GM12878 (cell line): ENCODE results near the gene PCK1. TPM values are rescaled to one million over a fixed set of nuclear protein-coding genes. Genes with fewer than 3 reads are reported as not detected.

Experiments used
- ATAC-seq: fragments of 200-7000 bp; cut with Tn5 transposase; 3 replicates; pipeline ENCODE4 v1.9.1; 2020; ENCODE audit warnings: mild to moderate bottlenecking, moderate library complexity
- BruUV-seq: library from RNA; stranded (reverse); fragments of 400-500 nt; replicated peaks from 2 replicates; lab custom pipeline; 2021; lab: Mats Ljungman, UMichigan
- CTCF ChIA-PET: fragments of 300-600 bp; sonication (Branson Sonifier 250); formaldehyde crosslinking; extraction: SDS; loops from one replicate; lab custom pipeline; 2021; ENCODE audit warnings: inconsistent platforms; lab: Yijun Ruan, JAX
- POLR2A ChIA-PET: fragments of 350-600 bp; formaldehyde crosslinking; extraction: SDS; loops from one replicate; lab custom pipeline; 2021; ENCODE audit warnings: inconsistent platforms; lab: Charles Lee
- RAD21 ChIA-PET: fragments of 300-600 bp; sonication (Branson Sonifier 250); formaldehyde crosslinking; loops from one replicate; lab custom pipeline; 2023; ENCODE audit warnings: antibody characterized with exemption; ENCODE audit not compliant: unreplicated experiment; lab: Charles Lee
- SMC1A ChIA-PET: fragments of 300-600 bp; sonication (Branson Sonifier 250); formaldehyde crosslinking; loops from one replicate; lab custom pipeline; 2023; ENCODE audit not compliant: unreplicated experiment, uncharacterized antibody; lab: Charles Lee
- DNase-seq: peaks from one replicate; pipeline ENCODE4 v3.0.0-alpha.2; 2011; ENCODE audit warnings: low read depth, low spot score
- FAIRE-seq: peaks from 3 replicates; lab custom pipeline; 2011; peaks lifted over from hg19 to GRCh38; lab: Jason Lieb, UNC
- H2AFZ ChIP-seq: 2 replicates; pipeline ENCODE4 v1.6.0; 2011; ENCODE audit warnings: low read depth, low read length, control low read depth; ENCODE audit not compliant: control insufficient read depth
- H3K27ac ChIP-seq: 2 replicates; pipeline ENCODE4 v1.5.1; 2011; ENCODE audit warnings: control low read depth; ENCODE audit not compliant: control insufficient read depth, insufficient read depth
- H3K27me3 ChIP-seq, 2 experiments: replicated peaks in 1 of 2; 2 replicates each; pipeline versions ENCODE4 v1.6.0 to v1.6.1; 2011; ENCODE audit warnings: low read length in 1 of 2; ENCODE audit not compliant: control insufficient read depth in 2 of 2, insufficient read depth in 2 of 2
- H3K36me3 ChIP-seq, 2 experiments: 2 replicates each; pipeline ENCODE4 v1.5.1; 2011; ENCODE audit warnings: low read length in 1 of 2; ENCODE audit not compliant: control insufficient read depth in 2 of 2, insufficient read depth in 2 of 2
- H3K4me1 ChIP-seq: 2 replicates; pipeline ENCODE4 v1.6.1; 2011; ENCODE audit warnings: mild to moderate bottlenecking, low read length, moderate library complexity, mixed read lengths; ENCODE audit not compliant: control insufficient read depth, insufficient read depth
- H3K4me2 ChIP-seq: 2 replicates; pipeline ENCODE4 v1.6.0; 2011; ENCODE audit warnings: control low read depth; ENCODE audit not compliant: control insufficient read depth, insufficient read depth
- H3K4me3 ChIP-seq: fragments of 200-600 bp; sonication (generic); 2 replicates; pipeline ENCODE4 v1.5.1; 2016
- H3K79me2 ChIP-seq: 2 replicates; pipeline ENCODE4 v1.6.0; 2011; ENCODE audit warnings: low read length; ENCODE audit not compliant: control insufficient read depth, insufficient read depth
- H3K9ac ChIP-seq: 2 replicates; pipeline ENCODE4 v1.8.0; 2011; ENCODE audit warnings: low read length, control low read depth, mixed read lengths; ENCODE audit not compliant: control insufficient read depth, insufficient read depth
- H3K9me3 ChIP-seq: replicated peaks from 3 replicates; pipeline ENCODE4 v1.5.1; 2011; ENCODE audit warnings: mild to moderate bottlenecking, low read length; ENCODE audit not compliant: control insufficient read depth, insufficient read depth
- H4K20me1 ChIP-seq: 2 replicates; pipeline ENCODE4 v1.6.0; 2011; ENCODE audit not compliant: control insufficient read depth, insufficient read depth
- ASH2L ChIP-seq: fragments of 300-600, 200-600 bp; sonication (generic); IDR thresholded peaks from 2 replicates; pipeline ENCODE4 v1.6.1; 2017; ENCODE audit warnings: low read depth, mild to moderate bottlenecking, borderline replicate concordance
- BCL3 ChIP-seq: IDR thresholded peaks from 2 replicates; pipeline ENCODE4 v1.6.1; 2011; ENCODE audit warnings: borderline replicate concordance, low read depth, mild to moderate bottlenecking, moderate library complexity, low read length; ENCODE audit not compliant: insufficient read depth, poor library complexity, severe bottlenecking
- BCLAF1 ChIP-seq: fragments of 450-650 bp; IDR thresholded peaks from 2 replicates; pipeline ENCODE4 v1.6.1; 2017; ENCODE audit warnings: antibody characterized with exemption, mild to moderate bottlenecking, moderate library complexity
- BMI1 ChIP-seq: fragments of 450-650 bp; IDR thresholded peaks from 2 replicates; pipeline ENCODE4 v1.6.1; 2016; ENCODE audit warnings: mild to moderate bottlenecking, moderate library complexity, borderline replicate concordance
- E4F1 ChIP-seq: fragments of 450-650 bp; IDR thresholded peaks from 2 replicates; pipeline ENCODE4 v1.6.1; 2018; ENCODE audit warnings: borderline replicate concordance, mild to moderate bottlenecking; ENCODE audit not compliant: partially characterized antibody
- EGR1 ChIP-seq, 2 experiments: IDR thresholded peaks; 1 replicate in 1 of 2; 2 replicates in 1 of 2; pipeline ENCODE4 v1.6.1; 2011 to 2012; ENCODE audit warnings: low read depth in 2 of 2, low read length in 2 of 2, borderline replicate concordance in 1 of 2, mild to moderate bottlenecking in 1 of 2, moderate library complexity in 1 of 2
- HDAC2 ChIP-seq: fragments of 200-600 bp; sonication (generic); IDR thresholded peaks from 2 replicates; pipeline ENCODE4 v1.6.1; 2017
- HDAC6 ChIP-seq: fragments of 200-600 bp; sonication (generic); IDR thresholded peaks from one replicate; pipeline ENCODE4 v1.8.0; 2017; ENCODE audit warnings: antibody characterized with exemption; ENCODE audit not compliant: unreplicated experiment
- IRF4 ChIP-seq: IDR thresholded peaks from 2 replicates; pipeline ENCODE4 v1.6.1; 2011; ENCODE audit warnings: low read depth, low read length
- JUND ChIP-seq: IDR thresholded peaks from 2 replicates; pipeline ENCODE4 v1.6.1; 2012; ENCODE audit warnings: low read depth, mild to moderate bottlenecking, low read length, improper control_type of control experiment, moderate library complexity
- RAD51 ChIP-seq: fragments of 450-650 bp; IDR thresholded peaks from 2 replicates; pipeline ENCODE4 v1.6.1; 2016; ENCODE audit warnings: moderate library complexity, mild to moderate bottlenecking, inconsistent platforms
- RFX5 ChIP-seq: IDR thresholded peaks from 2 replicates; pipeline ENCODE4 v1.6.1; 2011; ENCODE audit warnings: low read depth, low read length, improper control_type of control experiment
- STAT3 ChIP-seq: IDR thresholded peaks from 2 replicates; pipeline ENCODE4 v1.6.1; 2011; ENCODE audit warnings: low read depth, low read length, improper control_type of control experiment
- TAF1 ChIP-seq: IDR thresholded peaks from 2 replicates; pipeline ENCODE4 v1.6.1; 2011; ENCODE audit warnings: mild to moderate bottlenecking, low read depth, low read length, borderline replicate concordance
- YBX1 ChIP-seq: fragments of 450-650 bp; IDR thresholded peaks from 2 replicates; pipeline ENCODE4 v1.6.1; 2016; ENCODE audit warnings: antibody characterized with exemption
- WGBS: methylation state at CpG from one replicate; pipeline ENCODE4 v1.1.6; 2016; ENCODE audit warnings: low lambda C conversion rate; ENCODE audit not compliant: insufficient replicate concordance, insufficient coverage; ENCODE audit errors: missing lambda C conversion rate; 5-methylcytosine and 5-hydroxymethylcytosine counted together
- in situ Hi-C: fragments of 300-500 bp; cut with MboI; formaldehyde crosslinking; loops from 9 replicates; pipeline ENCODE4 v1.14.3; 2018; ENCODE audit warnings: mixed read lengths
- intact Hi-C: fragments of 100-400 bp; cut with micrococcal nuclease; formaldehyde crosslinking; loops from one replicate; pipeline ENCODE4 v1.14.2; 2022; ENCODE audit not compliant: unreplicated experiment
- polyA plus RNA-seq, 11 experiments: library from polyadenylated mRNA; depleted of rRNA in 4 of 11; unstranded in 6 of 11; stranded (reverse) in 5 of 11; fragments of >200 nt; fragmentation: Nextera tagmentation in 4 of 11; fragmentation: Illumina TruSeq in 1 of 11; extraction: Ambion mirVana in 4 of 11; extraction: Trizol in 1 of 11; gene quantifications; 1 replicate in 1 of 11; 2 replicates in 10 of 11; pipeline versions ENCODE4 v1.2.1 to v1.2.3, GENCODE V29; 2011 to 2016; ENCODE audit warnings: inconsistent platforms in 2 of 11, missing spikeins in 2 of 11, low read depth in 1 of 11
- total RNA-seq, 4 experiments: library from RNA; depleted of rRNA in 3 of 4; stranded (reverse); fragments of >200 nt in 3 of 4; fragmentation: Illumina TruSeq in 1 of 4; extraction: Trizol in 1 of 4; gene quantifications; 2 replicates each; pipeline versions ENCODE4 v1.2.1 to v1.2.3, GENCODE V29; 2013 to 2021

The PCK1 gene
- total and polyA plus RNA-seq, 10 of the 15 experiments (the other 5 are each of a cell fraction or from before 2014, with no cell fraction given) = 0.02 to 0.33 (median 0.09) TPM; not detected in 5

- TF ChIP-seq JUND = no peak
- TF ChIP-seq ASH2L = no peak
- no peak for TF ChIP-seq RFX5
- TF ChIP-seq BMI1 = no peak
- no peak for TF ChIP-seq STAT3
- no peak for TF ChIP-seq BCL3
- TF ChIP-seq RAD51 = no peak
- TF ChIP-seq IRF4 = no peak
- no peak for TF ChIP-seq TAF1
These were observed 15.9 kb upstream of the PCK1 start (continued) for GRCh38 chr20:57544838-57545564.

GRCh38 chr20:57545927-57546662 is 14.8 kb upstream of the PCK1 start:
- Histone ChIP-seq H3K27ac (no peak overlapping the region), H3K36me3 (no peaks in the 10 kb centered on the region), H3K4me2 (no peak overlapping the region), H3K9ac (no peak overlapping the region), H3K9me3 (no peaks in the 10 kb centered on the region), H4K20me1 (no peaks in the 10 kb centered on the region), H3K79me2 (no peaks in the 10 kb centered on the region), H3K27me3 (peaks cover 1 to 4% of the 10 kb centered on the region in 2 experiments; a peak in 3 of 4 replicates), H3K4me3 (no peak overlapping the region), H3K4me1 (no peaks in the 10 kb centered on the region), H2AFZ (no peak overlapping the region)
- no TSS peak for BruUV-seq
- FAIRE-seq (no peak), DNase-seq (no peak), ATAC-seq (no peak)
- 51% methylated on average over 12 of the region's 12 CpGs for WGBS
- RAD21 ChIA-PET = no interaction called here
- SMC1A ChIA-PET = no interaction called here
- POLR2A ChIA-PET = no interaction called here
- CTCF ChIA-PET = no interaction called here
- TF ChIP-seq EGR1 (IDR thresholded peaks at IDR 0.05; ENCODE audit: borderline replicate concordance in 1 of 2, low read depth in 2 of 2, low read length in 2 of 2) (no peak), YBX1 (no peak), HDAC6 (no peak), E4F1 (no peak), BCLAF1 (no peak), HDAC2 (no peak)
- intact Hi-C loops = no loop called here
- in situ Hi-C loops = no loop called here
